ENCODE data around the gene CDH10. TPM values are rescaled to one million over a fixed set of nuclear protein-coding genes. Genes with fewer than 3 reads are reported as not detected.

CDH10 gene
- total and polyA plus RNA-seq, 2 experiments from 2014 or later = not detected

DNA sequence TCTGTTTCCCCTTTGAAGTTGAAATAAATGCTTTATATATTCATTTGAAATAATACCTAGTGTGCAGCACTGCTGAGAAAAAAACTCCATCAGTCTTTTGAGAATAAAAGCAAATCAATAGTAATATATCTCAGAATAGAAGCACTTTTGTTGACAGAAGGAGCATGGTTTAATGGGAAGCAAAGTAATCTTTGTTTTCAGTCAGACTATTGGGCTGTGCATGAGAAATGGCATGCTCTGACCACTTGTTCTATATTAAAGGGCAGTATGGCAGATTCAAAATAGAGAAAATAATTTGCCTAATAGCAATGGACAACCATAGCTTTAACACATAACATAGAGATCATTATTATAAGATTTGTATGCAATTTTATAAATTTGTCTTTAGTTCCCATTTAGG, 12.4 kb downstream of the CDH10 start (continued):
- TF ChIP-seq, protein P1, sequence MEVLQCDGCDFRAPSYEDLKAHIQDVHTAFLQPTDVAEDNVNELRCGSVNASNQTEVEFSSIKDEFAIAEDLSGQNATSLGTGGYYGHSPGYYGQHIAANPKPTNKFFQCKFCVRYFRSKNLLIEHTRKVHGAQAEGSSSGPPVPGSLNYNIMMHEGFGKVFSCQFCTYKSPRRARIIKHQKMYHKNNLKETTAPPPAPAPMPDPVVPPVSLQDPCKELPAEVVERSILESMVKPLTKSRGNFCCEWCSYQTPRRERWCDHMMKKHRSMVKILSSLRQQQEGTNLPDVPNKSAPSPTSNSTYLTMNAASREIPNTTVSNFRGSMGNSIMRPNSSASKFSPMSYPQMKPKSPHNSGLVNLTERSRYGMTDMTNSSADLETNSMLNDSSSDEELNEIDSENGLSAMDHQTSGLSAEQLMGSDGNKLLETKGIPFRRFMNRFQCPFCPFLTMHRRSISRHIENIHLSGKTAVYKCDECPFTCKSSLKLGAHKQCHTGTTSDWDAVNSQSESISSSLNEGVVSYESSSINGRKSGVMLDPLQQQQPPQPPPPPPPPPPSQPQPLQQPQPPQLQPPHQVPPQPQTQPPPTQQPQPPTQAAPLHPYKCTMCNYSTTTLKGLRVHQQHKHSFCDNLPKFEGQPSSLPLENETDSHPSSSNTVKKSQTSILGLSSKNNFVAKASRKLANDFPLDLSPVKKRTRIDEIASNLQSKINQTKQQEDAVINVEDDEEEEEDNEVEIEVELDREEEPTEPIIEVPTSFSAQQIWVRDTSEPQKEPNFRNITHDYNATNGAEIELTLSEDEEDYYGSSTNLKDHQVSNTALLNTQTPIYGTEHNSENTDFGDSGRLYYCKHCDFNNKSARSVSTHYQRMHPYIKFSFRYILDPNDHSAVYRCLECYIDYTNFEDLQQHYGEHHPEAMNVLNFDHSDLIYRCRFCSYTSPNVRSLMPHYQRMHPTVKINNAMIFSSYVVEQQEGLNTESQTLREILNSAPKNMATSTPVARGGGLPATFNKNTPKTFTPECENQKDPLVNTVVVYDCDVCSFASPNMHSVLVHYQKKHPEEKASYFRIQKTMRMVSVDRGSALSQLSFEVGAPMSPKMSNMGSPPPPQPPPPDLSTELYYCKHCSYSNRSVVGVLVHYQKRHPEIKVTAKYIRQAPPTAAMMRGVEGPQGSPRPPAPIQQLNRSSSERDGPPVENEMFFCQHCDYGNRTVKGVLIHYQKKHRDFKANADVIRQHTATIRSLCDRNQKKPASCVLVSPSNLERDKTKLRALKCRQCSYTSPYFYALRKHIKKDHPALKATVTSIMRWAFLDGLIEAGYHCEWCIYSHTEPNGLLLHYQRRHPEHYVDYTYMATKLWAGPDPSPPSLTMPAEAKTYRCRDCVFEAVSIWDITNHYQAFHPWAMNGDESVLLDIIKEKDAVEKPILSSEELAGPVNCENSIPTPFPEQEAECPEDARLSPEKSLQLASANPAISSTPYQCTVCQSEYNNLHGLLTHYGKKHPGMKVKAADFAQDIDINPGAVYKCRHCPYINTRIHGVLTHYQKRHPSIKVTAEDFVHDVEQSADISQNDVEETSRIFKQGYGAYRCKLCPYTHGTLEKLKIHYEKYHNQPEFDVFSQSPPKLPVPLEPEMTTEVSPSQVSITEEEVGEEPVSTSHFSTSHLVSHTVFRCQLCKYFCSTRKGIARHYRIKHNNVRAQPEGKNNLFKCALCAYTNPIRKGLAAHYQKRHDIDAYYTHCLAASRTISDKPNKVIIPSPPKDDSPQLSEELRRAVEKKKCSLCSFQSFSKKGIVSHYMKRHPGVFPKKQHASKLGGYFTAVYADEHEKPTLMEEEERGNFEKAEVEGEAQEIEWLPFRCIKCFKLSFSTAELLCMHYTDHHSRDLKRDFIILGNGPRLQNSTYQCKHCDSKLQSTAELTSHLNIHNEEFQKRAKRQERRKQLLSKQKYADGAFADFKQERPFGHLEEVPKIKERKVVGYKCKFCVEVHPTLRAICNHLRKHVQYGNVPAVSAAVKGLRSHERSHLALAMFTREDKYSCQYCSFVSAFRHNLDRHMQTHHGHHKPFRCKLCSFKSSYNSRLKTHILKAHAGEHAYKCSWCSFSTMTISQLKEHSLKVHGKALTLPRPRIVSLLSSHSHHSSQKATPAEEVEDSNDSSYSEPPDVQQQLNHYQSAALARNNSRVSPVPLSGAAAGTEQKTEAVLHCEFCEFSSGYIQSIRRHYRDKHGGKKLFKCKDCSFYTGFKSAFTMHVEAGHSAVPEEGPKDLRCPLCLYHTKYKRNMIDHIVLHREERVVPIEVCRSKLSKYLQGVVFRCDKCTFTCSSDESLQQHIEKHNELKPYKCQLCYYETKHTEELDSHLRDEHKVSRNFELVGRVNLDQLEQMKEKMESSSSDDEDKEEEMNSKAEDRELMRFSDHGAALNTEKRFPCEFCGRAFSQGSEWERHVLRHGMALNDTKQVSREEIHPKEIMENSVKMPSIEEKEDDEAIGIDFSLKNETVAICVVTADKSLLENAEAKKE (CRISPR knock-in tag; IDR thresholded peaks at IDR 0.05) = no peak
- no peak for TF ChIP-seq EZH2phosphoT487 (IDR thresholded peaks at IDR 0.05; ENCODE audit: unreplicated experiment)
- TF ChIP-seq, protein P2, sequence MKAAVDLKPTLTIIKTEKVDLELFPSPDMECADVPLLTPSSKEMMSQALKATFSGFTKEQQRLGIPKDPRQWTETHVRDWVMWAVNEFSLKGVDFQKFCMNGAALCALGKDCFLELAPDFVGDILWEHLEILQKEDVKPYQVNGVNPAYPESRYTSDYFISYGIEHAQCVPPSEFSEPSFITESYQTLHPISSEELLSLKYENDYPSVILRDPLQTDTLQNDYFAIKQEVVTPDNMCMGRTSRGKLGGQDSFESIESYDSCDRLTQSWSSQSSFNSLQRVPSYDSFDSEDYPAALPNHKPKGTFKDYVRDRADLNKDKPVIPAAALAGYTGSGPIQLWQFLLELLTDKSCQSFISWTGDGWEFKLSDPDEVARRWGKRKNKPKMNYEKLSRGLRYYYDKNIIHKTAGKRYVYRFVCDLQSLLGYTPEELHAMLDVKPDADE (IDR thresholded peaks at IDR 0.05) = no peak
- TF ChIP-seq POLR2AphosphoS5 (IDR thresholded peaks at IDR 0.05; ENCODE audit: low read depth) = no peak
- no peak for TF ChIP-seq EZH2 (IDR thresholded peaks at IDR 0.05; ENCODE audit: low read depth, unreplicated experiment)
- TF ChIP-seq ZNF331 (CRISPR knock-in tag; IDR thresholded peaks at IDR 0.05; ENCODE audit: low read depth) = no peak

DNA sequence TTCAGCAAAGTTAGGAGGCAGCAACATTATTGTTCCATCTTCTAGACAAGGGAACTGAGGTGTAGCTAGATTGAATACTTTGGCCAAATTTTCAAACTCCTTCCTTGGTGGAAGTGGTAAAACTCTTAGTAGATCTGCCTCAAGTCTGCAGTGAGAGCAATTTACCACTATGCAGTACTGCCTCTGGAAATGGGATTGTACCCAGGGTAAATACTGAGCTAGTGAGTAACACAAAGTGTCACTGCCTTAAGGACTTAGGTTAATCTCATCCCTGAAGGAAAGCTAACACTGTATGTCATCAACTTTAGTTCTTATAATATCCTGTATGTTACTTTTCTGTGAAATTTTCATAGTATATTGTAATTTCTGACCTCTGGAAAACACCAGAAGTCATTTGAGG, 13.9 kb downstream of the CDH10 start:
- Histone ChIP-seq H3K9me2 (ENCODE audit: insufficient read depth) (no peaks in the 10 kb centered on the region), H3K27me3 (ENCODE audit: insufficient read depth) (no peaks in the 10 kb centered on the region), H3K27ac (ENCODE audit: low read depth) (no peak overlapping the region), H2AFZ (no peak overlapping the region), H3F3A (replicated peaks; ENCODE audit: low read depth) (no peaks in the 10 kb centered on the region), H3K79me2 (replicated peaks; ENCODE audit: insufficient read depth) (no peaks in the 10 kb centered on the region), H3K4me3 (no peak overlapping the region), H3K36me3 (ENCODE audit: insufficient read depth) (no peaks in the 10 kb centered on the region), H3K4me1 (ENCODE audit: insufficient read depth) (peaks cover 9% of the 10 kb centered on the region), H3K4me2 (no peak overlapping the region), H4K20me1 (replicated peaks; ENCODE audit: insufficient read depth) (no peaks in the 10 kb centered on the region)
- no peaks in the 10 kb centered on the region for H3K9me3 Mint-ChIP-seq
- no peak overlapping the region for H3K4me3 Mint-ChIP-seq
- peaks cover 12% of the 10 kb centered on the region for H3K4me1 Mint-ChIP-seq
- no peak overlapping the region for H3K27ac Mint-ChIP-seq
- no peak; the same call in 2 of the 3 replicates for ATAC-seq
- H3K36me3 Mint-ChIP-seq (ENCODE audit: low read depth) = no peaks in the 10 kb centered on the region
- no peaks in the 10 kb centered on the region for H3K27me3 Mint-ChIP-seq (ENCODE audit: insufficient read depth, low read depth, poor library complexity)
- TF ChIP-seq EZH2 (IDR thresholded peaks at IDR 0.05; ENCODE audit: low read depth, unreplicated experiment) = no peak
- TF ChIP-seq POLR2AphosphoS5 (IDR thresholded peaks at IDR 0.05; ENCODE audit: low read depth) = no peak
- no peak for TF ChIP-seq STAT1 (IDR thresholded peaks at IDR 0.05; ENCODE audit: unreplicated experiment)
- no peak for DNase-seq (ENCODE audit: low spot score)
